Measurements from ENCODE around the gene SKAP1. TPM values are rescaled to one million over a fixed set of nuclear protein-coding genes. Genes with fewer than 3 reads are reported as not detected.
A peak's percentile ranks its signal among the peaks of the same experiment; 100 is the strongest.

Gene SKAP1
- total RNA-seq, 2 experiments from 2014 or later = 1.2 TPM; not detected in 1

DNA sequence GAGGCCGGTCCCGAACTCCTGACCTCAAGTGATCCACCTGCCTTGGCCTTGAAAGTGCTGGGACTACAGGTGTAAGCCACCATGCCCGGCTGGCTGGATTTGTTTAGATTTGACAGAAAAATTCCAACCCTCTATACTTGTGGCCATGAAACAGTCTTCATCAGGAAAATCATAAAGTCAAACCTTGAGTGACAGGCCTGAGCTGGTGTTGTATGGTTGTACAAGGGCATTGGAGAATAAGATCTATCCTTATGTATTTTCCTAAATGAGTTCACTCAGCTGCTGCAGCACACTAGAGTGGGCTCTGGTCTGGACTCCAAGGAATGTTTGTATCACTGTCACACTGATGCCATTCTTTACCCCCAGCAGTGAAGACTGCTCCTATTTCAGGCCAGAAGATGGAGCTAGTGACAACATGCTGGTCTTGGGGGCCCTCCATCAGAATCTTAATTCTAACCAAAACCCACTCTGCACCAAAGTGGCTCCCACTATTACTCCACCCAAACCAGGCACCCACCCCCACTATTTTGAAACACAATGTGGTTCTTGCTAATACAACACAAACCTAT, 295.0 kb downstream of the SKAP1 start:
- intact Hi-C loops (cut with micrococcal nuclease; ENCODE audit: unreplicated experiment) = no loop called here
- DNase-seq (ENCODE audit: low spot score) = peak; percentile 24
- TF ChIP-seq, protein P1, sequence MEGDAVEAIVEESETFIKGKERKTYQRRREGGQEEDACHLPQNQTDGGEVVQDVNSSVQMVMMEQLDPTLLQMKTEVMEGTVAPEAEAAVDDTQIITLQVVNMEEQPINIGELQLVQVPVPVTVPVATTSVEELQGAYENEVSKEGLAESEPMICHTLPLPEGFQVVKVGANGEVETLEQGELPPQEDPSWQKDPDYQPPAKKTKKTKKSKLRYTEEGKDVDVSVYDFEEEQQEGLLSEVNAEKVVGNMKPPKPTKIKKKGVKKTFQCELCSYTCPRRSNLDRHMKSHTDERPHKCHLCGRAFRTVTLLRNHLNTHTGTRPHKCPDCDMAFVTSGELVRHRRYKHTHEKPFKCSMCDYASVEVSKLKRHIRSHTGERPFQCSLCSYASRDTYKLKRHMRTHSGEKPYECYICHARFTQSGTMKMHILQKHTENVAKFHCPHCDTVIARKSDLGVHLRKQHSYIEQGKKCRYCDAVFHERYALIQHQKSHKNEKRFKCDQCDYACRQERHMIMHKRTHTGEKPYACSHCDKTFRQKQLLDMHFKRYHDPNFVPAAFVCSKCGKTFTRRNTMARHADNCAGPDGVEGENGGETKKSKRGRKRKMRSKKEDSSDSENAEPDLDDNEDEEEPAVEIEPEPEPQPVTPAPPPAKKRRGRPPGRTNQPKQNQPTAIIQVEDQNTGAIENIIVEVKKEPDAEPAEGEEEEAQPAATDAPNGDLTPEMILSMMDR (conservative IDR thresholded peaks at IDR 0.05; ENCODE audit: low read length) = peak; percentile 72
- no peak for TF ChIP-seq EZH2phosphoT487 (IDR thresholded peaks at IDR 0.05; ENCODE audit: borderline replicate concordance, low read depth, low read length)
- Histone ChIP-seq H3K9me3 (ENCODE audit: low read length) (no peaks in the 10 kb centered on the region), H3K27ac (ENCODE audit: low read depth, low read length, poor library complexity, severe bottlenecking) (no peak overlapping the region), H2AFZ (ENCODE audit: low read length) (no peak overlapping the region), H3K4me2 (ENCODE audit: low read length) (no peak overlapping the region), H3K79me2 (ENCODE audit: insufficient read depth, low read depth, low read length) (no peaks in the 10 kb centered on the region), H4K20me1 (ENCODE audit: insufficient read depth, low read length) (no peaks in the 10 kb centered on the region), H3K36me3 (ENCODE audit: insufficient read depth, low read length) (no peaks in the 10 kb centered on the region), H3K9me2 (ENCODE audit: insufficient read depth, low read length) (no peaks in the 10 kb centered on the region), H3K4me1 (ENCODE audit: insufficient read depth, low read length, poor library complexity, severe bottlenecking) (no peaks in the 10 kb centered on the region), H3K4me3 (ENCODE audit: low read depth, low read length, poor library complexity, severe bottlenecking) (no peak overlapping the region)
- no TSS peak for BruUV-seq (replicated peaks)
- POLR2A ChIA-PET = no interaction called here
- CTCF ChIA-PET (ENCODE audit: unreplicated experiment) = interaction anchor here (0.8 kb wide), 2 partner anchors 110 to 173 kb away, joined by 3 to 4 read pairs; no protein-coding TSS in a partner anchor

DNA sequence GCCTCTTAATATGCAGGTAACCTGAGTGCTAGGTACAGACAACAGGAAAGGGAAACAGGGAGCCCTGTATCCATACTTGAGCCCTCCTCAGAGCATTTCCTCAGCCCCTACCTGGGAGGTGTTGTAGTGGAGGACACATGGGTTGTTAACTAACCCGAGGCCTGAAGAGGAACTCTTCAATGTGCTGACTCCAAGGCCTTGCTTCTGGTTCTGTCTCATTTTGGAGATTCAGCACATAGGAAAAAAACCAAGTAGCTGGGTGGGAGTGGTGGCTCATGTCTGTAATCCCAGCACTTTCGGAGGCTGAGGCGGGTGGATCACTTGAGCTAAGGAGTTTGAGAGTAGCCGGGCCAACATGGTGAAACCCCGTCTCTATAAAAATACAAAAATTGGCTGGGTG, 297.6 kb downstream of the SKAP1 start:
- H3K27ac ChIP-seq (ENCODE audit: low read depth, low read length, poor library complexity, severe bottlenecking) = no peak overlapping the region
- CTCF ChIA-PET (ENCODE audit: unreplicated experiment) = no interaction called here
- no peaks in the 10 kb centered on the region for H3K4me1 ChIP-seq (ENCODE audit: insufficient read depth, low read length, poor library complexity, severe bottlenecking)
- intact Hi-C loops (cut with micrococcal nuclease; ENCODE audit: unreplicated experiment) = no loop called here
- H3K4me2 ChIP-seq (ENCODE audit: low read length) = no peak overlapping the region
- H4K20me1 ChIP-seq (ENCODE audit: insufficient read depth, low read length) = no peaks in the 10 kb centered on the region
- H3K4me3 ChIP-seq (ENCODE audit: low read depth, low read length, poor library complexity, severe bottlenecking) = no peak overlapping the region
- no peaks in the 10 kb centered on the region for H3K36me3 ChIP-seq (ENCODE audit: insufficient read depth, low read length)
- no peaks in the 10 kb centered on the region for H3K9me3 ChIP-seq (ENCODE audit: low read length)
- POLR2A ChIA-PET = interaction anchor here (0.6 kb wide), 1 partner anchor 20 kb away, joined by 4 read pairs; no protein-coding TSS in a partner anchor
- DNase-seq (ENCODE audit: low spot score) = no peak
- no peaks in the 10 kb centered on the region for H3K79me2 ChIP-seq (ENCODE audit: insufficient read depth, low read depth, low read length)
- TF ChIP-seq EZH2phosphoT487 (IDR thresholded peaks at IDR 0.05; ENCODE audit: borderline replicate concordance, low read depth, low read length) = no peak
- TF ChIP-seq, protein P1 (conservative IDR thresholded peaks at IDR 0.05; ENCODE audit: low read length) = no peak
- no peak overlapping the region for H2AFZ ChIP-seq (ENCODE audit: low read length)
- BruUV-seq (replicated peaks) = no TSS peak
- no peaks in the 10 kb centered on the region for H3K9me2 ChIP-seq (ENCODE audit: insufficient read depth, low read length)

DNA sequence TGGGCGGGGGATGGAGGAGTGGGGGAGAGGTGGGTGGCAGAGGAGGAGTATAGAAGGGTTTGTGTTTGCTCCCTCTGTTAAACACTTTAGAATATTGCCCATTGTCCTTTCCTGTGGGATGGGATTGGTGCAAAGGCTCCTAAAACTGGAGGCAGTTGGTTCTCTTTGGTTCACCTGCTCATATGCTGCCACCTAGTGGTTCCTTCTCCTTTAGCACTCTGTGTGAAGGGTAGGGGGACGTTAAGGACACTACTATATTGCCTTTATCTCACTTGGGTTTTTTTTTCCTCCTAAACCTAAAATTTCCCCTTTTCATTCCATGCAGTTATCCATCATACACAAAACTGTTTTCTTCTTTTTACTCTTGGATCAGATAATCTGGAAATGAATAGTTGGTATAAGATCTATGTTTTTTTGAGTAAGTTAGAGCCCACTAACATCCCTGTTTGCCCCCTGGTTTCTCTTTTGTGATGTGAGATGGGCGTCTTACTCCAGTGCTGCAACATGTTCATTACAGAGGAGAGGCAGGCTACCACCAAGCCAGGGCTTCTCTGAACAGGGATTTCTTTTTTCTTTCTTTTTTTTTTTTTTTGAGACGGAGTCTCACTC, 298.7 kb downstream of the SKAP1 start:
- H3K79me2 ChIP-seq (ENCODE audit: insufficient read depth, low read depth, low read length) = no peaks in the 10 kb centered on the region
- POLR2A ChIA-PET = no interaction called here
- no peaks in the 10 kb centered on the region for H3K9me2 ChIP-seq (ENCODE audit: insufficient read depth, low read length)
- no TSS peak for BruUV-seq (replicated peaks)
- no peaks in the 10 kb centered on the region for H4K20me1 ChIP-seq (ENCODE audit: insufficient read depth, low read length)
- no peak overlapping the region for H3K27ac ChIP-seq (ENCODE audit: low read depth, low read length, poor library complexity, severe bottlenecking)
- peak; percentile 77 for DNase-seq (ENCODE audit: low spot score)
- no peak overlapping the region for H3K4me2 ChIP-seq (ENCODE audit: low read length)
- no peaks in the 10 kb centered on the region for H3K4me1 ChIP-seq (ENCODE audit: insufficient read depth, low read length, poor library complexity, severe bottlenecking)
- CTCF ChIA-PET (ENCODE audit: unreplicated experiment) = interaction anchor here (0.6 kb wide), 2 partner anchors 102 to 215 kb away, joined by 4 to 9 read pairs; no protein-coding TSS in a partner anchor
- no peak for TF ChIP-seq EZH2phosphoT487 (IDR thresholded peaks at IDR 0.05; ENCODE audit: borderline replicate concordance, low read depth, low read length)
- TF ChIP-seq, protein P1 (conservative IDR thresholded peaks at IDR 0.05; ENCODE audit: low read length) = peak; percentile 96
- no peaks in the 10 kb centered on the region for H3K9me3 ChIP-seq (ENCODE audit: low read length)
- no peak overlapping the region for H3K4me3 ChIP-seq (ENCODE audit: low read depth, low read length, poor library complexity, severe bottlenecking)
- intact Hi-C loops (cut with micrococcal nuclease; ENCODE audit: unreplicated experiment) = loop anchor here (1.0 kb wide), 2 partner anchors 51 to 106 kb away; no protein-coding TSS in a partner anchor
- H3K36me3 ChIP-seq (ENCODE audit: insufficient read depth, low read length) = no peaks in the 10 kb centered on the region
- H2AFZ ChIP-seq (ENCODE audit: low read length) = no peak overlapping the region

Data from OCI-LY7 (cell line).